Hypothalamus (tissue), 51 donors: ENCODE results near the gene TSPY3.
"Not testable (repeated sequence)": the region's sequence is repeated elsewhere in the genome, so short reads cannot be mapped to it uniquely, and the experiment has no call there.

Experiments
- DNase-seq, 51 donors: peaks; one replicate each; lab custom pipeline; 2025; lab: John Stamatoyannopoulos, UW

Gene TSPY3

GRCh38 chrY:9398121-9398520, at the start of gene TSPY3:
TSS of gene TSPY3 (plus strand) at chrY:9398421. CDS start at chrY:9398467, 46 bp downstream.
- not testable (repeated sequence) for DNase-seq

- DNase-seq = not testable (repeated sequence)
Measured at GRCh38 chrY:9357497-9357896, 40.7 kb upstream of the TSPY3 start, which contains the start of gene TSPY8. TSS of gene TSPY8 (plus strand) at chrY:9357797. CDS start at chrY:9357843, 46 bp downstream.

- DNase-seq = not testable (repeated sequence)
Measured at GRCh38 chrY:9396527-9396926, 1.7 kb upstream of the TSPY3 start.
